HG03097 (cell line): ENCODE measurements around the gene ZBTB49.

Experiments used
- ATAC-seq: cut with Tn5 transposase; IDR thresholded peaks from one replicate; pipeline ENCODE4 v1.9.1; 2021; ENCODE audit not compliant: unreplicated experiment, low FRiP score

Gene ZBTB49

GRCh38 chr4:4350909-4351308 lies 60.9 kb downstream of the ZBTB49 start:
- ATAC-seq, result no peak

DNA sequence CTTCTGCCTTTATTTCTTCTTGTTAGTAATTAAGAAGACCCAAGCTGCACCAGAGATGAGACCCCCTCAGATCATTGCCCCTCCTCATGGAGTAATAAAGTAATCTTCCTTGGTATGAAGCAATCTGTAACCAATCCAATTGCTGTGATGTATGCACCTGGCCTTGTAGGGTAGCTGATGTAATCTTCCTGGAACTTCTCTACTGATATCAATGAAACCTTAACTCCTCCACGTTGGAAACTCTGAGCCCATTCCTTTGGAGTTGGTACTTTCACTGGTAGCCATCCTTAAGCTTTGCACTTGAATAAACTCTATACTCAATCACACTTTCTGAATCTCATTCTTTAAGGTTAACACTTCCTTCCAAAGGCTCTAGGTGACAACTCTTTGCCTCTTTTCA lies 65.3 kb downstream of the ZBTB49 start:
- no peak for ATAC-seq

GRCh38 chr4:4356106-4357041 lies 66.3 kb downstream of the ZBTB49 start:
- ATAC-seq, result no peak

- ATAC-seq, result no peak
Measured at GRCh38 chr4:4358093-4358854, 68.2 kb downstream of the ZBTB49 start.

GRCh38 chr4:4361883-4362282 lies 71.8 kb downstream of the ZBTB49 start:
- no peak for ATAC-seq

- no peak for ATAC-seq
Measured at GRCh38 chr4:4362991-4363697, 73.1 kb downstream of the ZBTB49 start.

- no peak for ATAC-seq
Measured at GRCh38 chr4:4364061-4364460, 74.0 kb downstream of the ZBTB49 start.

- ATAC-seq, result no peak
Measured at GRCh38 chr4:4364486-4365208, 74.6 kb downstream of the ZBTB49 start.

DNA sequence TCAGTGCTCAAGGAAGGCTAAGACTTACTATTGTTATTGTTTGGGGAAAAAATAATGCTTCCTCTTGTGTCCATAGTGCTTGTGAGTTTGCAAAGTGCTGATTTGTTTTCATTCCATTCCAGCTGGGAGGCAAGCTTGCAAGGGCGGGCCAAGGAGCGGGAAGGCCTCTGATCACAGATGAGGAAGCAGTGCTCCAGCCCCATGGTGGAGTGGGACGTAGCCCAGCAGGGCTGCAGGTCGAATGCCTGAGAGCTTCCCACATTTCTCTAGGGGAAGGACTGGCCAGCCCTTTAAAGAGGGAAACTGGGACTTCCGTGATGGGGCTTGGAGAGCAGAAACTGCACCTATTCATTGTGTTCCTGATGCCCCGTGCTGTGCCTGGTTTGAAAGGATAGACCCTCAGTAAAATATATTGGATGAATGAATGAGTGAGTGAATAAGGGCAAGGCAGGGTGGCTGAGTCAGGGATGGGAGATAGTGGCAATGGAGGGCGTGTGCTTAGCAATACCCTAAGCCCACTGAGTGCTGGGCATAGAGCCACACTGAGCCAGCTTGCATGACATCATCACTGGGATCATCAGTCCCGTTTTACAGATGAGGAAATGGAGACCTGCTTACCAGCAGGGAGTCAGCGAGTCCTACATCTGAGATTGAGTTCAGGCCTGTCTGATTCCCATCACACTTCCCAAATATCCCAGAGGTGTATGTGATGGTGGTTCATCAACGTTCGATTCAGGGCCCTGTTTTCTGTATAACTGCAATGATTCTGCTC lies 78.9 kb downstream of the ZBTB49 start:
- ATAC-seq, result no peak
